Astrocyte of the spinal cord (primary cell): ENCODE data around the gene ST14.
A peak's percentile ranks its signal among the peaks of the same experiment; 100 is the strongest.

ENCODE experiments used
- DNase-seq: peaks from one replicate; pipeline ENCODE4 v3.0.0; 2011; ENCODE audit warnings: low read depth, low spot score
- H3K4me3 ChIP-seq: 2 replicates; pipeline ENCODE4 v1.5.1; 2011; ENCODE audit warnings: low read depth, mild to moderate bottlenecking, low read length, moderate library complexity
- in situ Hi-C: cut with HindIII; loops from 2 replicates; pipeline ENCODE4 v1.10.0; 2017; ENCODE audit warnings: low sequenced_read_pairs
- TF ChIP-seq, protein P1 (sequence below): IDR thresholded peaks from 2 replicates; pipeline ENCODE4 v1.5.1; 2012; ENCODE audit warnings: low read depth, mild to moderate bottlenecking, low read length, inconsistent platforms

The ST14 gene

GRCh38 chr11:130115218-130115617 lies 44.4 kb upstream of the ST14 start:
- H3K4me3 ChIP-seq, result no peak overlapping the region
- in situ Hi-C loops, result no loop called here
- peak; percentile 67 for DNase-seq
- TF ChIP-seq, protein P1, sequence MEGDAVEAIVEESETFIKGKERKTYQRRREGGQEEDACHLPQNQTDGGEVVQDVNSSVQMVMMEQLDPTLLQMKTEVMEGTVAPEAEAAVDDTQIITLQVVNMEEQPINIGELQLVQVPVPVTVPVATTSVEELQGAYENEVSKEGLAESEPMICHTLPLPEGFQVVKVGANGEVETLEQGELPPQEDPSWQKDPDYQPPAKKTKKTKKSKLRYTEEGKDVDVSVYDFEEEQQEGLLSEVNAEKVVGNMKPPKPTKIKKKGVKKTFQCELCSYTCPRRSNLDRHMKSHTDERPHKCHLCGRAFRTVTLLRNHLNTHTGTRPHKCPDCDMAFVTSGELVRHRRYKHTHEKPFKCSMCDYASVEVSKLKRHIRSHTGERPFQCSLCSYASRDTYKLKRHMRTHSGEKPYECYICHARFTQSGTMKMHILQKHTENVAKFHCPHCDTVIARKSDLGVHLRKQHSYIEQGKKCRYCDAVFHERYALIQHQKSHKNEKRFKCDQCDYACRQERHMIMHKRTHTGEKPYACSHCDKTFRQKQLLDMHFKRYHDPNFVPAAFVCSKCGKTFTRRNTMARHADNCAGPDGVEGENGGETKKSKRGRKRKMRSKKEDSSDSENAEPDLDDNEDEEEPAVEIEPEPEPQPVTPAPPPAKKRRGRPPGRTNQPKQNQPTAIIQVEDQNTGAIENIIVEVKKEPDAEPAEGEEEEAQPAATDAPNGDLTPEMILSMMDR, result no peak

DNA sequence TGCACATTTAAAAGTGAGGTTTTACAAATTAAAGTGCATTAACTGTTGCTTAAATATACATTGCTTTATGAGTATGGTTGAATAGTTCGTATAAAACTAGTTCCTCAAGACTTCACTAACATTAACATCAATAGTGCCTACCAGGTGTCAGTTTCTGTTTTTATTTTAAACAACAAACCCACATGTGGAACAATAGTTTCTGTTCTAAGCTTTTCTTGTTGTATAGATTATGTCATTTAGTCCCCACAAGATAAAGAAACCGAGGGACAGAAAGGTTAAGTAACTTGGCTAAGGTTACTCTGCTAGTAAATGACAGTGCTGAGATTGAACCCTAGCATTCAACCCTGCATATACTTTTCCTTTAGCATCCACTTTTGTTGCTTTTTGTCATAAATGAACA lies 41.4 kb upstream of the ST14 start:
- TF ChIP-seq, protein P1, result no peak
- in situ Hi-C loops, result no loop called here
- DNase-seq, result no peak

GRCh38 chr11:130118636-130119387 lies 40.8 kb upstream of the ST14 start:
- in situ Hi-C loops, result no loop called here
- no peak for DNase-seq
- TF ChIP-seq, protein P1, result no peak
- H3K4me3 ChIP-seq, result no peak overlapping the region

More for the DNA sequence above, 41.4 kb upstream of the ST14 start:
- H3K4me3 ChIP-seq, result no peak overlapping the region

DNA sequence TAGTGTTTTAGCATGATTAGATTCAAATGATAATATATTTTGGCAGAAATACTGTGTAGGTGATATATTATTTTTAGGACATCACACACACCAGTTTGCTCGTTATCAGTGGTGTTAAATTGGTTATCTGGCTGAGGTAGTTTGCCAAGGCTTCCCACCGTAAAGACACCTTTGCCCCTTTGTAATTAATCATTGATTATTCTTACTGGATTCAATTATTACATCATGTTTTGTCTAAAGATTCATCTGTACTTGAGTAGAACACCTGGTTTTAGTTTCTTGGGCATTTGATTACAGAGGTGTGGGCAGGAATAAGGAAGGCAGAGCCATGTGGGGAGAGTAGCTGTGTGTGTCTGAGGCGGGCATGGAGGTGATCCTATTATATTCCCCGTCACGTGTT lies 39.5 kb upstream of the ST14 start:
- no peak overlapping the region for H3K4me3 ChIP-seq
- TF ChIP-seq, protein P1, result no peak
- in situ Hi-C loops, result no loop called here
- no peak for DNase-seq

- DNase-seq, result peak; percentile 80
- in situ Hi-C loops, result no loop called here
- TF ChIP-seq, protein P1, result no peak
- H3K4me3 ChIP-seq, result no peak overlapping the region
Measured at GRCh38 chr11:130121445-130121978, 38.1 kb upstream of the ST14 start.

DNA sequence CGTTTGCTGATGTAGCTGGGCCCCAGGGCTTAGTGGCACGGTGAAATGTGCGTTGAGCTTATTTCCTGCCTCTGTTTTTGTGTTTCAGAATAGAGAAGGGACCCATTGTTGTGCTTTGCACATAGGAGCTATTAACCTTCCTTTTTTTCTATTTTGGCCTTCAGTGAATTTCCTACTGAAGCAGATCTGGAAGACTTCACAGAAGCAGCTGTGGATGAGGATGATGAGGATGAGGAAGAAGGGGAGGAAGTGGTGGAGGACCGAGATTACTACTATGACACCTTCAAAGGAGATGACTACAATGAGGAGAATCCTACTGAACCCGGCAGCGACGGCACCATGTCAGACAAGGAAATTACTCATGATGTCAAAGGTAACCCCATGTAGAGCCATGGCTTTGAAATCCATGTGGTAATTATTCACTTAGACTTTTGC lies 37.4 kb upstream of the ST14 start:
- in situ Hi-C loops, result no loop called here
- DNase-seq, result no peak
- TF ChIP-seq, protein P1, result no peak
- H3K4me3 ChIP-seq, result no peak overlapping the region
